Upper lobe of left lung (tissue), 6 donors: ENCODE data around the gene PABPN1L. TPM values are rescaled to one million over a fixed set of nuclear protein-coding genes. Genes with fewer than 3 reads are reported as not detected.

ENCODE experiments used
- ATAC-seq, 2 donors: fragments of 200-7000 bp; cut with Tn5 transposase; one replicate each; pipeline ENCODE4 v1.9.1; 2022; ENCODE audit warnings: mild to moderate bottlenecking in 2 of 2, moderate library complexity in 2 of 2; ENCODE audit not compliant: low FRiP score in 2 of 2
- DNase-seq, 2 donors: peaks; one replicate each; pipeline ENCODE4 v3.0.0-alpha.2; 2019 to 2020
- H3K27ac ChIP-seq, 4 donors: fragments of 200-600 bp; sonication (generic); one replicate each; pipeline ENCODE4 v1.5.1; 2016 to 2019
- H3K27me3 ChIP-seq, 4 donors: fragments of 200-600 bp; sonication (generic); one replicate each; pipeline ENCODE4 v1.5.1; 2017 to 2019
- H3K36me3 ChIP-seq, 4 donors: fragments of 200-600 bp; sonication (generic); one replicate each; pipeline ENCODE4 v1.5.1; 2016 to 2019
- H3K4me1 ChIP-seq, 4 donors: fragments of 200-600 bp; sonication (generic); one replicate each; pipeline ENCODE4 v1.5.1; 2018 to 2019
- H3K4me3 ChIP-seq, 4 donors: fragments of 200-600 bp; sonication (generic); one replicate each; pipeline ENCODE4 v1.5.1; 2017 to 2019; ENCODE audit warnings: mild to moderate bottlenecking in 2 of 4, moderate library complexity in 1 of 4
- H3K9me3 ChIP-seq, 4 donors: fragments of 200-600 bp; sonication (generic); one replicate each; pipeline ENCODE4 v1.5.1; 2018 to 2019
- EP300 ChIP-seq, 4 donors: sonication (generic); formaldehyde crosslinking; IDR thresholded peaks; one replicate each; pipeline ENCODE4 v1.5.1; 2017; ENCODE audit warnings: antibody characterized with exemption in 4 of 4, control low read depth in 2 of 4
- POLR2A ChIP-seq, 4 donors: fragments of 450-650 bp; IDR thresholded peaks; one replicate each; pipeline ENCODE4 v1.5.1; 2016 to 2017; ENCODE audit warnings: antibody characterized with exemption in 4 of 4, mild to moderate bottlenecking in 2 of 4
- POLR2AphosphoS5 ChIP-seq, 2 donors: sonication (generic); formaldehyde crosslinking; IDR thresholded peaks; one replicate each; pipeline ENCODE4 v1.5.1; 2017; ENCODE audit warnings: antibody characterized with exemption in 2 of 2
- WGBS, 2 donors: methylation state at CpG; one replicate each; pipeline ENCODE4 v1.1.5; 2017 to 2018; 5-methylcytosine and 5-hydroxymethylcytosine counted together
- total RNA-seq, 6 donors: library from RNA; depleted of rRNA in 4 of 6; stranded (reverse); fragments of >200 nt in 4 of 6; gene quantifications; one replicate each; pipeline versions ENCODE4 v1.1.0 to v1.2.1, GENCODE V29; 2016 to 2021
- TF ChIP-seq, protein P1 (sequence below), 6 experiments: fragments of 450-650 bp in 4 of 6; fragments of 200-600 bp in 2 of 6; sonication (generic) in 2 of 6; IDR thresholded peaks; one replicate each; pipeline ENCODE4 v1.5.1; 2016 to 2019; ENCODE audit warnings: antibody characterized with exemption in 6 of 6
- donor health status: DM: no; HTN: no; CAD: no; lungs with moderate emphysema.
- donor health status: DM: no; HTN: yes; CAD: no; lungs with severe emphysema.

PABPN1L gene
- total RNA-seq, 6 donors from 2014 or later = 0.20 TPM; not detected in 5

DNA sequence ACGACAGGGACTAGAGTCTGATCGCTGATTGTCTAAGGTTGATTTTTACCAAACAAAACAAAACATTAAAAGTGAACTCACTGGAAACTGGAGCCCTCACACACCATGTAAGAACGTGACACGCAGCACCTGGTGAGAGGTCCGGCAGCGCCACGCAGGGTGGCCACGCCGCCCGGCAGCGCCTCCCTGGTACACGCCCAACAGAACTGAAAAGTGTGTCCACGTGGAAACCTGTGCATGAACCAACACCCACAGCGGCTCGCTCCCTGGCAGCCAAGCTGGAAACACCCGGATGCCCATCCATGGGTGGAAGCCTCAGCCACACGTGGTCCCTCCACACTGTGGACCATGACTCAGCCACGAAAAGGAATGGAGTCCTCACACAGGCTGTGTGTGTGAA is 18.8 kb downstream of the PABPN1L start:
- peaks cover 0 to 32% (median 23%) of the 10 kb centered on the region in 4 donors for H3K36me3 ChIP-seq
- H3K27ac ChIP-seq = no peak overlapping the region
- TF ChIP-seq, protein P1, sequence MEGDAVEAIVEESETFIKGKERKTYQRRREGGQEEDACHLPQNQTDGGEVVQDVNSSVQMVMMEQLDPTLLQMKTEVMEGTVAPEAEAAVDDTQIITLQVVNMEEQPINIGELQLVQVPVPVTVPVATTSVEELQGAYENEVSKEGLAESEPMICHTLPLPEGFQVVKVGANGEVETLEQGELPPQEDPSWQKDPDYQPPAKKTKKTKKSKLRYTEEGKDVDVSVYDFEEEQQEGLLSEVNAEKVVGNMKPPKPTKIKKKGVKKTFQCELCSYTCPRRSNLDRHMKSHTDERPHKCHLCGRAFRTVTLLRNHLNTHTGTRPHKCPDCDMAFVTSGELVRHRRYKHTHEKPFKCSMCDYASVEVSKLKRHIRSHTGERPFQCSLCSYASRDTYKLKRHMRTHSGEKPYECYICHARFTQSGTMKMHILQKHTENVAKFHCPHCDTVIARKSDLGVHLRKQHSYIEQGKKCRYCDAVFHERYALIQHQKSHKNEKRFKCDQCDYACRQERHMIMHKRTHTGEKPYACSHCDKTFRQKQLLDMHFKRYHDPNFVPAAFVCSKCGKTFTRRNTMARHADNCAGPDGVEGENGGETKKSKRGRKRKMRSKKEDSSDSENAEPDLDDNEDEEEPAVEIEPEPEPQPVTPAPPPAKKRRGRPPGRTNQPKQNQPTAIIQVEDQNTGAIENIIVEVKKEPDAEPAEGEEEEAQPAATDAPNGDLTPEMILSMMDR (IDR thresholded peaks at IDR 0.05) = no peak
- TF ChIP-seq POLR2A (IDR thresholded peaks at IDR 0.05) (no peak), POLR2AphosphoS5 (IDR thresholded peaks at IDR 0.05) (no peak), EP300 (IDR thresholded peaks at IDR 0.05) (no peak)
- DNase-seq = peak in 1 of 2 donors; percentile 74
- 92 to 93% methylated on average over 17 to 18 of the region's 18 CpGs for WGBS, 2 donors
- H3K9me3 ChIP-seq = no peaks in the 10 kb centered on the region
- no peaks in the 10 kb centered on the region for H3K4me1 ChIP-seq
- H3K4me3 ChIP-seq = no peak overlapping the region
- no peaks in the 10 kb centered on the region for H3K27me3 ChIP-seq
- no peak for ATAC-seq

DNA sequence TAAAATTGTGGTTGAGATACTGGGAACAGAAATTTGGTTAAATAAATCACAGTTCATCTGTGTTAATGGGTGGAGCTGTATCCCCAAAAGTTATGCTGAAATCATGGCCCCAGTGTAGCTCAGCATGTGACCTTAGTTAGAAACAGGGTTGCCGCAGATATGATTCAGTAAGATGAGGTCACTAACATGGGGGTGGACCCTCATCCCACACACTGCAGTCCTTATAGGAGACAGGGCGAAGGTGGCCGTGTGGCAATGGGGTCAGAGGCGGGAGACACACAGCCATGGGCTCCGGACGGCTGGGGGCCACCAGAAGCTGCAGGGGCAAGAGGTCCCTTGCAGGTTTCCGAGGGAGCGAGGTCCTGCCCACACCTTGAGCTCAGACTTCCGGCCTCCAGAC is 20.4 kb downstream of the PABPN1L start:
- Histone ChIP-seq H3K4me1 (no peaks in the 10 kb centered on the region), H3K4me3 (no peak overlapping the region), H3K36me3 (peaks cover 0 to 41% (median 27%) of the 10 kb centered on the region in 4 donors), H3K27me3 (no peaks in the 10 kb centered on the region), H3K9me3 (no peaks in the 10 kb centered on the region), H3K27ac (no peak overlapping the region)
- 92 to 97% methylated on average over 9 of the region's 9 CpGs for WGBS, 2 donors
- no peak for TF ChIP-seq EP300 (IDR thresholded peaks at IDR 0.05)
- no peak for TF ChIP-seq POLR2AphosphoS5 (IDR thresholded peaks at IDR 0.05)
- peak in 1 of 2 donors; percentile 50 for ATAC-seq
- DNase-seq = peak in 1 of 2 donors; percentile 52

DNA sequence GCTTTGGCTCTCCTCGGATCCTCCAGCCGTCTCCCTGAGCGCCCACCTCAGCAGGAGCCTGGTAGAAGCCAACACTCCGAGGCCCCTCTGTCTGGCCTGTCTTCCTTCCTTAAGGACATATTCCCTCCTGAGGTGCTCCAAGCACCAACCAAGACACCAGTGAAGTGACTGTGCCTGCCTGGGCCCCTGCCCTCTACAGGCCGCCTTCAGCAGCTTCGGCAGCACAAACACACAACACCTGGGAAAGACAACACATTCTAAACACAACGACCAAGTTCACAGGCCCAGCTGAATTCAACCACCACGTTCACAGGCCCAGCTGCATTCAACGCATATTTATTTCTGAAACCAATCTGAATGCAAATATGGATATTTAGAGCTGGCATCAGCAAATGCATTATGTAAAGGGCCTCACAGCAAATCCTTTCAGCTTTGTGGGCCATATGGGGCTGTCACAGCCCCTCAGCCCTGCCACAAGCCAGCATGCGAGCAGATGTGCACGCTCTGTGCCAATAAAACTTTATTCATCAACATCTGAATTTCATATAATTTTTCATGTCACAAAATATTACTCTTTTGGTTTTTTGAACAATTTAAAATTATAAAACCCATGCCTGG is 21.9 kb downstream of the PABPN1L start:
- DNase-seq = no peak
- H3K27me3 ChIP-seq = no peaks in the 10 kb centered on the region

DNA sequence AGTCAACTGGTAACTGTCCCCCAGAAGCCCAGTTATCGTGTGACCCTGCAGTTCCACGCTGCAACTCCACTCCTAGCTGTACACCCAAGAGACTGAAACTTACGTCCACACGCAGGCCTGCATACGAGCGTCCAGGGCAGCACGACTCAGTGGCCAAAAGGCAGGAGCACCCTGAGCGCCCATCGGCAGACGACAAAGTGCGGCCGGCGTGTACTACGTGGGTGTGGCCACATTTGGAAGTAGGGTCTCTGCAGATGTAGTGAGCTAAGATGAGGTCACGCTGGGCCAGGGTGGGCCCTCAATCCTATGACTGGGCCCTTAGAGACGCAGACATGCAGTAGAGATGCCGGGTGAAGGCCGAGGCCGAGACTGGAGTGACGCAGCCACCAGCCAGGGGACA is 23.2 kb downstream of the PABPN1L start:
- ATAC-seq = no peak
- Histone ChIP-seq H3K27ac (no peak overlapping the region), H3K27me3 (no peaks in the 10 kb centered on the region), H3K9me3 (no peaks in the 10 kb centered on the region), H3K4me1 (no peaks in the 10 kb centered on the region), H3K36me3 (peaks cover 0 to 60% (median 34%) of the 10 kb centered on the region in 4 donors), H3K4me3 (no peak overlapping the region)
- TF ChIP-seq EP300 (IDR thresholded peaks at IDR 0.05) = no peak
- no peak for TF ChIP-seq POLR2A (IDR thresholded peaks at IDR 0.05)
- TF ChIP-seq, protein P1 (IDR thresholded peaks at IDR 0.05) = no peak
- no peak for TF ChIP-seq POLR2AphosphoS5 (IDR thresholded peaks at IDR 0.05)
- DNase-seq = peak in 1 of 2 donors; percentile 68
- WGBS, 2 donors = 95 to 96% methylated on average over 12 to 20 of the region's 20 CpGs

More for the DNA sequence above, 21.9 kb downstream of the PABPN1L start:
- ATAC-seq = no peak
- H3K36me3 ChIP-seq = peaks cover 0 to 47% (median 28%) of the 10 kb centered on the region in 4 donors
- TF ChIP-seq, protein P1 (IDR thresholded peaks at IDR 0.05) = no peak
- TF ChIP-seq EP300 (IDR thresholded peaks at IDR 0.05) (no peak), POLR2AphosphoS5 (IDR thresholded peaks at IDR 0.05) (no peak), POLR2A (IDR thresholded peaks at IDR 0.05) (no peak)
- H3K4me3 ChIP-seq = no peak overlapping the region
- 75 to 80% methylated on average over 7 to 11 of the region's 11 CpGs for WGBS, 2 donors
- H3K27ac ChIP-seq = no peak overlapping the region
- no peaks in the 10 kb centered on the region for H3K9me3 ChIP-seq
- no peaks in the 10 kb centered on the region for H3K4me1 ChIP-seq

DNA sequence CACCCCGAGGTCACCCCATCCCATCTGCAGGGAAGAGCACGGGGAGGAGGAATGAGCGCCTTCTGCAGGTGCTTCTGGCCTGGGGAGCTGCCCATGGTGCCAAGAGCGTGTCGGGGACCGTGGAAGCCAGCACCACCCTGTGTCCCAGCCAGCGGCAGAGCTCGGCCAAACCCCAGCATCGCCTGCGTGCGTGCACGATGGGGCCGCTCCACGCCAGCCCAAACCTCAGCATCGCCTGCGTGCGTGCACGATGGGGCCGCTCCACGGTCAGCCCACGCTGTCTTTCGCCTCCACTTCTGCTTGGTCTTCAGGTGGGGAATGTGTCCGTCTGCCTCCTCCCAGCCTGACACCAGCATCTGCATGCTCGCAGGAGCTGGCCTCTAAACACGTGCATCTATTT is 23.7 kb downstream of the PABPN1L start:
- H3K36me3 ChIP-seq = peaks cover 0 to 62% (median 35%) of the 10 kb centered on the region in 4 donors
- 93 to 95% methylated on average over 22 to 25 of the region's 25 CpGs for WGBS, 2 donors
- no peaks in the 10 kb centered on the region for H3K9me3 ChIP-seq
- TF ChIP-seq POLR2A (IDR thresholded peaks at IDR 0.05) = no peak
- no peak for TF ChIP-seq POLR2AphosphoS5 (IDR thresholded peaks at IDR 0.05)
- TF ChIP-seq, protein P1 (IDR thresholded peaks at IDR 0.05) = no peak
- TF ChIP-seq EP300 (IDR thresholded peaks at IDR 0.05) = no peak
- no peak overlapping the region for H3K4me3 ChIP-seq
- ATAC-seq = no peak
- no peaks in the 10 kb centered on the region for H3K4me1 ChIP-seq
- no peaks in the 10 kb centered on the region for H3K27me3 ChIP-seq
- DNase-seq = peak in 1 of 2 donors; percentile 70
- no peak overlapping the region for H3K27ac ChIP-seq
